Chondrocyte (in vitro differentiated cells): ENCODE measurements around the gene WNT5B. TPM values are rescaled to one million over a fixed set of nuclear protein-coding genes. Genes with fewer than 3 reads are reported as not detected.

Experiments
- DNase-seq: peaks from one replicate; pipeline ENCODE4 v3.0.0; 2021; ENCODE audit warnings: mixed read lengths, low spot score
- H3K27ac Mint-ChIP-seq: one replicate; pipeline ENCODE4 v1.8.0; 2021; ENCODE audit warnings: mild to moderate bottlenecking, moderate library complexity, mixed read lengths; ENCODE audit not compliant: unreplicated experiment
- H3K27me3 Mint-ChIP-seq: 2 replicates; pipeline ENCODE4 v1.8.0; 2021; ENCODE audit warnings: low read depth, mixed read lengths
- H3K36me3 Mint-ChIP-seq: 2 replicates; pipeline ENCODE4 v1.8.0; 2021; ENCODE audit warnings: low read depth, mixed read lengths
- H3K4me1 Mint-ChIP-seq: 2 replicates; pipeline ENCODE4 v1.8.0; 2021; ENCODE audit warnings: low read depth, mild to moderate bottlenecking, mixed read lengths
- H3K4me3 Mint-ChIP-seq: one replicate; pipeline ENCODE4 v1.8.0; 2021; ENCODE audit warnings: mild to moderate bottlenecking, moderate library complexity, mixed read lengths; ENCODE audit not compliant: unreplicated experiment
- H3K9me3 Mint-ChIP-seq: 2 replicates; pipeline ENCODE4 v1.8.0; 2021; ENCODE audit warnings: low read depth, mixed read lengths
- total RNA-seq: library from RNA; stranded (reverse); gene quantifications from 3 replicates; pipeline ENCODE4 v1.2.1, GENCODE V29; 2021
- TF ChIP-seq, protein P1 (sequence below): fragments of 200-600 bp; sonication (generic); IDR thresholded peaks from 2 replicates; pipeline ENCODE4 v1.5.0; 2021; ENCODE audit warnings: antibody characterized with exemption, mild to moderate bottlenecking, moderate library complexity

The WNT5B gene
- total RNA-seq, 1 donor from 2014 or later: 68.0 TPM

- Mint-ChIP-seq H3K27me3 (no peaks in the 10 kb centered on the region), H3K4me1 (peaks cover 75% of the 10 kb centered on the region), H3K4me3 (peak overlapping the region; percentile 45), H3K27ac (no peak overlapping the region), H3K9me3 (no peaks in the 10 kb centered on the region), H3K36me3 (no peaks in the 10 kb centered on the region)
- no peak for DNase-seq
- TF ChIP-seq, protein P1, sequence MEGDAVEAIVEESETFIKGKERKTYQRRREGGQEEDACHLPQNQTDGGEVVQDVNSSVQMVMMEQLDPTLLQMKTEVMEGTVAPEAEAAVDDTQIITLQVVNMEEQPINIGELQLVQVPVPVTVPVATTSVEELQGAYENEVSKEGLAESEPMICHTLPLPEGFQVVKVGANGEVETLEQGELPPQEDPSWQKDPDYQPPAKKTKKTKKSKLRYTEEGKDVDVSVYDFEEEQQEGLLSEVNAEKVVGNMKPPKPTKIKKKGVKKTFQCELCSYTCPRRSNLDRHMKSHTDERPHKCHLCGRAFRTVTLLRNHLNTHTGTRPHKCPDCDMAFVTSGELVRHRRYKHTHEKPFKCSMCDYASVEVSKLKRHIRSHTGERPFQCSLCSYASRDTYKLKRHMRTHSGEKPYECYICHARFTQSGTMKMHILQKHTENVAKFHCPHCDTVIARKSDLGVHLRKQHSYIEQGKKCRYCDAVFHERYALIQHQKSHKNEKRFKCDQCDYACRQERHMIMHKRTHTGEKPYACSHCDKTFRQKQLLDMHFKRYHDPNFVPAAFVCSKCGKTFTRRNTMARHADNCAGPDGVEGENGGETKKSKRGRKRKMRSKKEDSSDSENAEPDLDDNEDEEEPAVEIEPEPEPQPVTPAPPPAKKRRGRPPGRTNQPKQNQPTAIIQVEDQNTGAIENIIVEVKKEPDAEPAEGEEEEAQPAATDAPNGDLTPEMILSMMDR: peak; percentile 99
Measured at GRCh38 chr12:1583421-1584078, 45.5 kb upstream of the WNT5B start.

DNA sequence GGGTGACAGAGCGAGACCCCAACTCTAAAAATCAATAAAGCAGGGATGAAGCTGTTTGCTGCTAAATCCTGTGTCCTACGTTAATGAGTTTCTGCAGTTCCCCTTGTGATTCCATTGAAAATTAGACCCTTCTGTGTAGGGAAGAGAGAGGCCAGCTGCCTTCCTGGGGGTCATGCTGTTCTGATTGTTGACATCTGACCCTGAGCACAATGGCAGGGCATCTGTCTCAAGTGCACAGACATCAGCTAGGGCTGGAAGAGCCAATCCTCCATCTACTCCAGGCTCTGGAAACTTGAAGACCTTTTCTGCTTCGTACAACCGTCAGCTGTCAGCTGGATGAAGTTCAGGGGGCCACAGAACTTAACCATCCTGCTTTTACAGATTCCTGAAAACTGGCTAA is 44.7 kb upstream of the WNT5B start:
- Mint-ChIP-seq H3K36me3 (no peaks in the 10 kb centered on the region), H3K4me1 (peaks cover 76% of the 10 kb centered on the region), H3K9me3 (no peaks in the 10 kb centered on the region), H3K27ac (no peak overlapping the region), H3K4me3 (no peak overlapping the region), H3K27me3 (no peaks in the 10 kb centered on the region)
- DNase-seq: no peak
- TF ChIP-seq, protein P1: no peak

DNA sequence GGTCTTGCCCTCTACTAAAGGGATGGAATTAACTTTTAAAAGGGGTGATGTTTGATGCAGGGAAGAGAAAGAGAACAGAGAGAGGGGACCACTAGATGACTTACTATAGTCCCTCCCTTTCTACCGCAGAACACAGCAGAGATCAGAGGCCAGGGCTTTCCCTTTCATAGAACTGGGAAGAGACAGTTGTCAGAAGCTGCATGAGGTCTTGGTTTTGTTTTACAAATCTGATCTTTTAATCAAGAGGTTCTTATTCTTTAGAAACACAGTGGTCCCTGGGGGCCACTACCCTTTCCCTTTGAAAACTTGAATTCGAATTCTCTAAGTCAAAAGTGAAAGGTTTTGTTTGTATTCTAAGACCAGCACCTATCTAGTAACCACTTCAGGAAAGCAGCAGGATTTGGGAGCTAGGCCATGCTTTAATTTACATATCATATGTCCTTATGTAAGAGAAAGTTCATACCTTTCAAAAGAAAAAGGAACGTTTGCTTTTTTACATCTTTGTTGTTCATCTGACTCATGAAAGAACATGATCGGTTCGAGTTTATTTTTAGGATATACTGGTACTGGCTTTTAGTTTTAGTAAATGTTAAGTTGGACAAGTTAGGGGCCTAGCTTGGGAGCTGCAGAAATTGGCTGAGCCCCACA is 41.0 kb upstream of the WNT5B start:
- TF ChIP-seq, protein P1: no peak
- no peak for DNase-seq

DNA sequence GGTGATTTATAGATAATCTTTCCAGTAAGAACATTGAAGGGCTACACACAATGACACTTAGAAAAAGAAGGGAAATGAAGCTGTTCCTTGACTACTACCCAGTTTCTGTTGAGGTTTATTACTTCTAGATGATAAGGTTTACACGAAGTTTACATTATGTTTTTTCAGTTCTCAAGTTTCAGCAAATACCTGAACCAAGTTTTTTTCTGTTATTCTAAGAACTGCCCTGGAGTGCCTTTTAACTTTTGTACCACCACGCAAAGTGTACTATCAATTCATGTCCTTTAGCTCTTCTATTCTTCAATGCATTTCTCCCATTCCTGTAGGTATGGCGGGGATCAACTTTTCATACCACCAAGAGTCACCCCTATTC is 40.5 kb upstream of the WNT5B start:
- peak overlapping the region; percentile 75 for H3K27ac Mint-ChIP-seq
- no peaks in the 10 kb centered on the region for H3K36me3 Mint-ChIP-seq
- DNase-seq: no peak
- peaks cover 80% of the 10 kb centered on the region for H3K4me1 Mint-ChIP-seq
- H3K4me3 Mint-ChIP-seq: no peak overlapping the region
- H3K27me3 Mint-ChIP-seq: no peaks in the 10 kb centered on the region
- no peaks in the 10 kb centered on the region for H3K9me3 Mint-ChIP-seq
- TF ChIP-seq, protein P1: no peak

More for the DNA sequence above, 41.0 kb upstream of the WNT5B start:
- Mint-ChIP-seq H3K4me3 (no peak overlapping the region), H3K9me3 (no peaks in the 10 kb centered on the region), H3K4me1 (peaks cover 80% of the 10 kb centered on the region), H3K27me3 (no peaks in the 10 kb centered on the region), H3K27ac (peak overlapping the region; percentile 75), H3K36me3 (no peaks in the 10 kb centered on the region)

DNA sequence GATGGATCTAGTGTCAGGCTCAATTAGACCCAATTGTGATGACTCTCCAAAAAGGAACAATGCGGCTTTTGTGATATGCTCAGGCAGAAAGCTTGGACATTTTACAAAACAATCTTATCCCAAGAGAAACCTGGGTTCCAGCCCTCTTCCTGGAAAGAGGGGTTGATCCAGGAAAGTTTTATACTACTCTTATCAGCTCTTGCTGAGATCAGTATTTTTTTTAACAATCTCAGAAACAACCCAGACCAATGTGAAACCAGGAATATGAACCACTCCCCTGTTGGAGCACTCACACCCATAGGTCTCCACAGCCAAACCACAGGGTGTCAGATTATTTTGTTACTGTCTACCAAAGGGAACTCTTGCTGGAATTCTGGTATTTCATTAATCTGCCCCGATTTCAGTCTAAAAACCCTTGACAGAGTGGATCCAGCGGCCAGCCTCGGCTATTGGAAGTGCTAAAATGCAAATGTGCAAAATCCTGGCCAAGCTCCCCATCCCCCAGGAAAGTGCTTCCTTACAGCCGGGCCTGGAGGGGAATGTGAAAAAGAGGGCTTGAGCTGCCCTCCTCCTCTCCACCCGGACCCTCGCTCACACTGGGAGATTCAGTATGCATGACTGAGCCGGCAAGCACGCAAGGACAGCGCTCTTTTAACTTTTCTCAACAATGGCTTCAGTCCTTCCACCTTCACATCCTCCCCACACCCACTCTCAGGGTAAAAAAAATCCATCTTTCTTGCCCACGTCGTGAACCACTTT is 38.6 kb upstream of the WNT5B start:
- no peak for DNase-seq
- Mint-ChIP-seq H3K4me1 (peaks cover 79% of the 10 kb centered on the region), H3K36me3 (no peaks in the 10 kb centered on the region), H3K9me3 (no peaks in the 10 kb centered on the region), H3K27me3 (no peaks in the 10 kb centered on the region), H3K4me3 (peak overlapping the region; percentile 72), H3K27ac (peak overlapping the region; percentile 96)
- TF ChIP-seq, protein P1: no peak
